PC-3 (cell line): ENCODE data around the gene PDE4DIP.
"Not testable (repeated sequence)": the region's sequence is repeated elsewhere in the genome, so short reads cannot be mapped to it uniquely, and the experiment has no call there.

ENCODE experiments used
- EZH2 ChIP-seq: fragments of 300-600 bp; sonication (generic); IDR thresholded peaks from one replicate; pipeline ENCODE4 v1.6.1; 2017; ENCODE audit warnings: antibody characterized with exemption, mild to moderate bottlenecking, low read length; ENCODE audit not compliant: unreplicated experiment
- EZH2phosphoT487 ChIP-seq: fragments of 300-600 bp; sonication (generic); IDR thresholded peaks from 2 replicates; pipeline ENCODE4 v1.6.1; 2018; ENCODE audit warnings: mild to moderate bottlenecking, antibody characterized with exemption, low read length, borderline replicate concordance
- TF ChIP-seq, protein P1 (sequence below): fragments of 300-600 bp; sonication (generic); conservative IDR thresholded peaks from 2 replicates; pipeline ENCODE4 v1.5.1; 2017; ENCODE audit warnings: antibody characterized with exemption, low read depth, mild to moderate bottlenecking, low read length

DNA sequence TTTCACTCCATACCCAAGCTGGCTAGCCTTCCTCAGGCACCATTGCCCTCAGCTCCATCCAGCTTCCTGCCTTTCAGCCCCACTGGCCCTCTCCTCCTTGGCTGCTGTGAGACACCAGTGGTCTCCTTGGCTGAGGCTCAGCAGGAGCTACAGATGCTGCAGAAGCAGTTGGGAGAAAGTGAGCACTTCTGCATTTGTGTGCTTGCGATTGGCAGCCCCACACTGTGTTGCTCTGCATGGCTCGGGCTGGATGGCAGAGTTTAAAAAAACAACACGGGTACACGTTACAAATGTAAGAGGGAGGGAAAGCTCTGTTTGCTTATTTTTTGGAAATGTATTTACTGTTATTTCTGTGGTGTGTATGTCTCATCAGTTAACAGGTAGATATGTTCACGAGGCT is 168.4 kb downstream of the PDE4DIP start:
- not testable (repeated sequence) for TF ChIP-seq EZH2, EZH2phosphoT487
- TF ChIP-seq, protein P1, sequence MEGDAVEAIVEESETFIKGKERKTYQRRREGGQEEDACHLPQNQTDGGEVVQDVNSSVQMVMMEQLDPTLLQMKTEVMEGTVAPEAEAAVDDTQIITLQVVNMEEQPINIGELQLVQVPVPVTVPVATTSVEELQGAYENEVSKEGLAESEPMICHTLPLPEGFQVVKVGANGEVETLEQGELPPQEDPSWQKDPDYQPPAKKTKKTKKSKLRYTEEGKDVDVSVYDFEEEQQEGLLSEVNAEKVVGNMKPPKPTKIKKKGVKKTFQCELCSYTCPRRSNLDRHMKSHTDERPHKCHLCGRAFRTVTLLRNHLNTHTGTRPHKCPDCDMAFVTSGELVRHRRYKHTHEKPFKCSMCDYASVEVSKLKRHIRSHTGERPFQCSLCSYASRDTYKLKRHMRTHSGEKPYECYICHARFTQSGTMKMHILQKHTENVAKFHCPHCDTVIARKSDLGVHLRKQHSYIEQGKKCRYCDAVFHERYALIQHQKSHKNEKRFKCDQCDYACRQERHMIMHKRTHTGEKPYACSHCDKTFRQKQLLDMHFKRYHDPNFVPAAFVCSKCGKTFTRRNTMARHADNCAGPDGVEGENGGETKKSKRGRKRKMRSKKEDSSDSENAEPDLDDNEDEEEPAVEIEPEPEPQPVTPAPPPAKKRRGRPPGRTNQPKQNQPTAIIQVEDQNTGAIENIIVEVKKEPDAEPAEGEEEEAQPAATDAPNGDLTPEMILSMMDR, result not testable (repeated sequence)
